GM21390 (cell line): Measurements from ENCODE around the gene NDUFA5.
"Not testable (repeated sequence)": the region's sequence is repeated elsewhere in the genome, so short reads cannot be mapped to it uniquely, and the experiment has no call there.

ENCODE experiments used
- ATAC-seq: cut with Tn5 transposase; IDR thresholded peaks from one replicate; pipeline ENCODE4 v1.9.1; 2021; ENCODE audit not compliant: unreplicated experiment

Gene NDUFA5

GRCh38 chr7:123558289-123558874 is 764 bp upstream of the NDUFA5 start:
- no peak for ATAC-seq

DNA sequence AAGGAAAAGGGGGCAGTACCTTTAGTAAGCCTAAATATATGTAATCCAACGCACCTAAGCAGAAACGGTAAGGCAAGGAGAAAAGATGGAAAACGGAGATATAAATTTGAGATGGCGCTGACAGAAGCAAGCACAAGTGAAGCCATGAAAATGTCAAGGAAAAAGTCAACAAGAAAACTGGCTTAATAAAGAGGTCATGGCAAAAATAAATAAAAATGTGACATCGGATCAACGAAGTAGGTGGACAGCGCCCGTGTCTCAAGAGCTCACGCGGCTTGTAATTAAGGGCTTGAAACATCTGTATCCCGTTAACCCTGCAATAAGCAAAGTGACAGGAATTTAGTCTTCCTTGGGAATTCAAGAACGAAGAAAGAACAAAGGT is 611 bp downstream of the NDUFA5 start:
- no peak for ATAC-seq

GRCh38 chr7:123555484-123555883 is 2.1 kb downstream of the NDUFA5 start:
- ATAC-seq: no peak

- ATAC-seq: no peak
Measured at GRCh38 chr7:123553159-123553558, 4.5 kb downstream of the NDUFA5 start.

- no peak for ATAC-seq
Measured at GRCh38 chr7:123552641-123553040, 5.0 kb downstream of the NDUFA5 start.

- not testable (repeated sequence) for ATAC-seq
Measured at GRCh38 chr7:123552134-123552533, 5.5 kb downstream of the NDUFA5 start.

DNA sequence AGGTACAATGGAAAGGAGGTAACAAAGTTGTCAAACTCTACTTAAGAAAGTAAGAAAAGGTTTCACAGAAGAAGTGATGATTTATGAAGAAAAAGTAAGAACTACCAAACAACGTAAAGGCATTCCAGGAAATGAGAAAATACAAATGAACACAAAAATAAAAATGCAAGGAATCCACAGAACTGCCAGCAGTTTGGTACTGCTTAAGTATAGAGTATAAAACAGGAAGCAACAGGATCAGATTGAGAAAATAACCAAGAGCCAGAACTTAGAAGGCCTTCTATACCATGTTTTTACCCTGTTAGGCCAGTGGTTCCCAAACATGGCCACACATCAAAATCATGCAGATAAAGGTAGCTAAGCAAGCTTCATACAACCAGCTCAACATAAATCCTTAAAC is 9.2 kb downstream of the NDUFA5 start:
- no peak for ATAC-seq

DNA sequence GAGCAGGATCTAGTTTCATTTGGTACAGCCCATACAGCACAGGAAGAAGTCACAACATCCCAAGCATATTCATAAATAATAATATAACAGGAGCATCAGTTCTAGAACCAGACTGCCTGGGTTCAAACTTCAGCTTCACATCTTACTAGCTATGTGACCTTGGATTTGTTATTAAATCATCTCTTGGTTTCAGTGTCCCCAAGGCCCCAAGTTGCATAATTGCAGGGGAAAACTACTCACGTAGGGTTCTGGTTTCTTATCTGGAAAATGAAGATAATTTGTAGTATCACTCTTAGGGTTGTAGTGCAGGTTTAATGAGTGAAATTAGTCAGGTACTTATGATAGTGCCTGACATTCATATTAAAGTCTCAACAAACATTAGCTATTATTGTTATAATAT is 17.7 kb downstream of the NDUFA5 start:
- no peak for ATAC-seq

- no peak for ATAC-seq
Measured at GRCh38 chr7:123538897-123539296, 18.7 kb downstream of the NDUFA5 start.

- no peak for ATAC-seq
Measured at GRCh38 chr7:123538189-123538714, 19.4 kb downstream of the NDUFA5 start.

DNA sequence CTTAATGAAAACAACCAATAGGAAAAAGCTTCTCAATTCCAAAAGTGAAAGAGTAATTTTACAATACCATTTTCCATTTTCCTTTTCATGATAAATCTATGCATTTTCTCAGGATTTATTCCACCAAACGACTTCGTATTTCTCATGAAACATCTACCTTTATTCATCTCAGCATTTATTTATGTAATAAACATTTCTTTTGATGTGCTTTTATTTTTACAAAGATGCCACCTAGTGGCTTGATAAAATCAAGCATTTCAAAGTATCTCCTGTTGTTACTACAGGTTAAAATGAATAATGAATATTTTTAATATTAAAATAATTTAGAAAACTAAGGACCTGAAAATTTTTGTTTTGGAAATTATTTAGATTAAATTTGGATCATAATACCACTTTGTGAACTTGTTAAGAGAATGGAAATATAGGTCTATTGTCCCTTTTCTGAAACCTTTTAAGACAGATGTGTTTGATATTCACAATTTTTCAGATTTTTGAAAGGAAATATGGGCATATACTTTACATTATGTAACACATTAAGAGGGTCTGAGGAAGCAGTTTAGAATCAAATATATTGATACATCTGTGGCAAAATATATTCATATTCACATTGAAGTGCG is 20.5 kb downstream of the NDUFA5 start:
- no peak for ATAC-seq

DNA sequence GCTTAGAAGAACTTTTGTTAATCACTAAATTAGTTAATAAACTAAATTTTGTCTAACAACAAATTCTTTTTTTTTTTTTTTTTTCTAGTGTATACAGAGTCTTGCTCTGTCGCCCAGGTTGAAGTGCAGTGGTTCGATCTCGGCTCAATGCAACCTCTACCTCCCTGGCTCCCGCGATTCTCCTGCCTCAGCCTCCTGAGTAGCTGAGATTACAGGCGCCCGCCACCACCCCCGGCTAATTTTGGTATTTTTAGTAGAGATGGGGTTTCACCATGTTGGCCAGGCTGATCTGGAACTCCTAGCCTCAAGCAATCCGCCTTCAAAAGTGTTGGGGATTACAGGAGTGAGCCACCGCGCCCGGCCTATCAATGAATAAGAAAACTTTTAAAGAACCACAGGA is 22.1 kb downstream of the NDUFA5 start:
- no peak for ATAC-seq

- ATAC-seq: peak; percentile 84
Measured at GRCh38 chr7:123534383-123535260, 23.0 kb downstream of the NDUFA5 start, which contains the start of gene IQUB. TSS of gene IQUB (minus strand) at chr7:123534595. CDS start at chr7:123512340, 22,255 bp downstream.

DNA sequence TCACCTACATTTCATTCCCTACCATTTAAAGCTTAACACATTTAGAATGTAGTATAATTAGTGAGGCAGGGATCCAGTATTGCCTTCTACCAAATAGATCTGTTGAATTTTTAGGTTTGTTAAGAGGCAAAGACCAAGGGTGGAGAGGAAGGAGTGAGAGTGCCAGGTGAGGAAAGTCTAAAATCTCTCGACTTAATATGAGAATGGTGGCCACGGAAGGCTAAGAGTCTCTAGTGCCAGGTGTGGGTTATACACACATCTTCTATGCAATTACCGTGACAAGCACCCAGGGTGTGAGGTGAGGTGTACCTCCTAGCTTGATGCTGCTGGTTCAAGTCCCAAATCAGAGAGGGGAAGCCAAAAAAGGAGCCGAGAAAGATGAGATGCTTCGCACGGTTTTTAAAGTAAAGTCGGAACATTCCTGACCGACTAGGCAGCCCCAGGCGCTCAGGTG is 23.7 kb downstream of the NDUFA5 start:
- peak; percentile 6 for ATAC-seq

DNA sequence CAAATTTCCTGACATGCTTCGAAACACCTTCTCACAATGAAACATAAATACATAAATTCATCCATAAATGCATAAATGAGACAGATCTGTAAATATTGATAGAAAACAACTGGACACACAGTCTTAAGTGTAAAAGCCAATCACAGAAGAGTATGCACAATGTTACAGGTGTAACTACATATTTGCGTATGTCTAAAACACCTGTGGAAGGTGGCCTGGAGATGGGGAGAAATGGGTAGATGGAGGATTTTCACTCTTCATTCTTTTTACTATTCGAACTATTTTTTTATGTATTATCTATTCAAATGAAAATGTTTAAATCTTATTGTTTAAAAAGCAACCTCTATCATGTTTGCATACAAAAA is 24.1 kb downstream of the NDUFA5 start:
- no peak for ATAC-seq

DNA sequence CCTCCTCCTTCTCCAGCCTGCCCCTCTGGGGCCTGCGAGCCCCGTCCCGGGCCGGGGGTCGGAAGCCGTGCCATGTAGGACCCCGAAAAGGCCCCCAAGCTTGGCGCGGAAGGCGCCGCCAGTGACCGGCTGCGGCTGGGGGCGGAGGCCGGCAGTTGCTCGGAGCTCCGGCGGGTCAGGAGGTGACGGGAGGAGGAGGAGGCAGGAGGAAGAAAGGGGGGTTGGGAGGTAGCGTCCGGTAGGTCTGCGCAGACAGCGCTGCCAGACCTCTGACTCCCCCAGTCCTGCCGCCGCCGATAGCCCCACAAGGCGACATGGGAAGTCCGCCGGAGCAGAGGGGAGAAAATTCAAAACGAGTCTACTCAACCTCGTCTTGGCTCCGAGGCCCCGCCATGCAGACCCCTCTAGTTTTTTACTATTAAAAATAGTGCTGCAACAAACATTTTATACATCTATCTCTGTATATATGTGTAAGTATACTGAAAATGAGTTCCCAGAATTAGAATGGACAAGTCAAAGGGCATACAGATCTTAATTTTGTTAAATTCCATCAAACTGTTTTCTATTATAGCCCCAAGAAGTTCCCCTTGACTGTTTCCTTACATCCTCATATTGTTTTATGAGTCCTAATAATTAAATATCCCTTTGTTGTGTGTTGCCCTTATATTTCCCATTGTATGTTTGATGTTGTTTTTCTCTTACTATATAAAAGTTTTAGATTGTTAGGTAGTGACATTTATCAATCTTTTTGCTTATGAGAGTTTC is 24.6 kb downstream of the NDUFA5 start:
- peak; percentile 17 for ATAC-seq

- not testable (repeated sequence) for ATAC-seq
Measured at GRCh38 chr7:123532343-123532742, 25.3 kb downstream of the NDUFA5 start.

GRCh38 chr7:123530035-123530591 is 27.5 kb downstream of the NDUFA5 start:
- ATAC-seq: not testable (repeated sequence)

DNA sequence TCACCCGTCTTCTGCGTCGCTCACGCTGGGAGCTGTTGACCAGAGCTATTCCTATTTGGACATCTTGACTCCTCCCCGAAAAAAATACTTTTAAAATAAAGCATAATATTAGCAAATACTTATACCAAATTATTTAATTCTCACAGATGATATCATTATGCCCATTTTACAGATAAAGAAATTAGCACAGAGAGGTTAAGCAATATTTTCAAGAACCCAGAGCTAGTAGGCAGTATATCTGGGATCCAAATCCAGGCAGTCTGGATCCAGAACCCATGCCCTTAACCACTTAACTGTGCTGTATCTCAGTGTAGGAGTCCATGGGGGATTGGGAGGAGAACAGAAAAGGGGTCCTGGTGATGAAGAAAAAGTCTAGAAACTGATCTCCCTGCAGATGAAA is 29.4 kb downstream of the NDUFA5 start:
- ATAC-seq: no peak

GRCh38 chr7:123527712-123528225 is 29.8 kb downstream of the NDUFA5 start:
- ATAC-seq: not testable (repeated sequence)
